Sciatic nerve (tissue), 2 donors: ENCODE results near the gene TFAM. TPM values are rescaled to one million over a fixed set of nuclear protein-coding genes. Genes with fewer than 3 reads are reported as not detected.
"Not testable (repeated sequence)": the region's sequence is repeated elsewhere in the genome, so short reads cannot be mapped to it uniquely, and the experiment has no call there.

ENCODE experiments used
- ATAC-seq: fragments of 200-7000 bp; cut with Tn5 transposase; one replicate; pipeline ENCODE4 v1.9.1; 2020; ENCODE audit warnings: mild to moderate bottlenecking, moderate library complexity
- DNase-seq: peaks from one replicate; pipeline ENCODE4 v3.0.0-alpha.2; 2020; ENCODE audit warnings: low spot score
- intact Hi-C: fragments of 100-400 bp; cut with DNase I; formaldehyde crosslinking; loops from one replicate; pipeline ENCODE4 v1.14.2; 2022
- total RNA-seq: library from RNA; stranded (reverse); fragmentation: NEBNext Ultra II Directional; extraction: Animal tissue kit (Norgen Biotek cat#: 25700); gene quantifications from one replicate; pipeline ENCODE4 v1.2.1, GENCODE V29; 2021
- donor health status: DM: no; HTN: no; CAD: no.
- donor health status: DM: no; HTN: no; CAD: no.

The TFAM gene
- total RNA-seq, 1 donor from 2014 or later: 28.1 TPM

DNA sequence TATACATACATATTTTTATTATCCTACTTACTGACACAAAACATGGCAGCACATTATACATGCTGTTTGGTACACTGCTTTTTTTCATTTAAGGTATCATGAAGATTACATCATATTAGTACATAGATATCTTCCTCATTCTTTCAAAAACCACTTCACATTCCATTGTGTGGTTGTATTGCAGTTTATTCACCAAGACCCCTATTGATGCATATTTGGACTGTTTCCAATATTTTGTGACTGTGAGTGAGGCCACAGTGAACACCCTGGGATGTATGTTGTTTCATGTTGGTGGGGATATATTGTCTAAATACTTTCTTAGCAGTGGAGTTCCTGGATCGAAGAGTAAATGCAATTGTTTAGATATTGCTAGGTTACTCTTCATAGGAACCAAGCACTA is 39.0 kb downstream of the TFAM start:
- ATAC-seq: no peak
- intact Hi-C loops: no loop called here
- no peak for DNase-seq

DNA sequence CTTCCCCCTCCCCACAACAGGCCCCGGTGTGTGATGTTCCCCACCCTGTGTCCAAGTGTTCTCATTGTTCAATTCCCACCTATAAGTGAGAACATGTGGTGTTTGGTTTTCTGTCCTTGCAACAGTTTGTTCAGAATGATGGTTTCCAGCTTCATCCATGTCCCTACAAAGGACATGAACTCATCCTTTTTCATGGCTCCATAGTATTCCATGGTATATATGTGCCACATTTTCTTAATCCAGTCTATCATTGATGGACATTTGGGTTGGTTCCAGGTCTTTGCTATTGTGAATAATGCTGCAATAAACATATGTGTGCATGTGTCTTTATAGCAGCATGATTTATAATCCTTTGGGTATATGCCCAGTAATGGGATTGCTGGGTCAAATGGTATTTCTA is 43.2 kb downstream of the TFAM start:
- DNase-seq, ATAC-seq, intact Hi-C loops: not testable (repeated sequence)

DNA sequence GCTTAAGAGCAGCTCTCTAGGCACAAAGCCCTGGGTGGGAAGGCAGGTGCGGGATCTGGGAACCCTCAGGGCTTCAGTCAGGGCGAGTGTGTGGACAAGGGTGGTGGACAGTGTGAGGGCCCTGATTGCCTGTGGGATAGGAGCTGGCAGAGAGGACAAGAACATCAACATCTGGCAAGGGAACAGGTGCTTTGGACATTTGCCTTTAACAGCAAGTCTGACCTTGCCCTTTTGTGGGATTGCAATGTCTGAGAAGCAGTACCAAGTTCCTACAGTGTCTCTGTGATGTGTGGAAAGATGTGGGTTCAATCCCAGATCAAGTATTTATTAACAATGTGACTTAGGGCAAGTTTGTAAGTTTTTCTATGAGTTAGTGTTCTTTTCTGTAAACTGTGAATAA is 46.7 kb downstream of the TFAM start:
- intact Hi-C loops: no loop called here
- DNase-seq: no peak
- ATAC-seq: peak; percentile 87

DNA sequence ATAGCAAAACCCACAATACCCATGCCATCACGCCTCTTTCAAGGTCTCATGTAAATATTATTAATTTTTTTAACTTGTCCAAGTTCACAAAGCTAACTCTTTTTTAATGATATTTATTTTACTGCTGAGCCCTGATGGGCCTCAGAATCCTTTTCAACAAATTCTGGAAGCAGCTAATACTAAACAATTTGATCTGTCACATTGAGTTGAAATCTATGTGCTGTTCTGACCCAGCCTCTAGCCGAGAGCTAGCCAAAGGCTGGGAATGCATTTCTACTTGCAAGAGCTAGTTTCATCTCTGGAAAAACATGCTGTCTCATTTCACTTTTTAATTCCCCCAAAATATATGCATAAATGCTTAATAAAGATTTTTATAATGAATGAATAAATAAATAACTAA is 47.9 kb downstream of the TFAM start:
- intact Hi-C loops: no loop called here
- no peak for DNase-seq
- no peak for ATAC-seq

DNA sequence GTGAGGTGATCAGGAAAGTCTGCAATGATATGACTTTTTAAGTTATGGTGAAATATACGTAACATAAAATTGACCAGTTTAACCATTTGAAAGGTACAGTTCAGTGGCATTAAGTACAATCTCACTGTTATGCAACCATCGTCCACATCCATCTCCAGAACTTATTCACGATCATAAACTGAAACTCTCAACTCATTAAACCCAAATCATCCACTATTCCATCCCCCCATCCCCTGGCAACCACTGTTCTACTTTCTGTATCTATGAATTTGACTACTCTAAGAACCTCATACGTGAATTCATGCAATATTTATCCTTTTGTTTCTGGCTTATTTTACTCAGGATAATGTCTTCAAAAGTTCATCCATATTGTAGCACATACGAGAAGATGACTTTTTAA is 48.4 kb downstream of the TFAM start:
- ATAC-seq (no peak), DNase-seq (no peak)
- intact Hi-C loops: no loop called here

DNA sequence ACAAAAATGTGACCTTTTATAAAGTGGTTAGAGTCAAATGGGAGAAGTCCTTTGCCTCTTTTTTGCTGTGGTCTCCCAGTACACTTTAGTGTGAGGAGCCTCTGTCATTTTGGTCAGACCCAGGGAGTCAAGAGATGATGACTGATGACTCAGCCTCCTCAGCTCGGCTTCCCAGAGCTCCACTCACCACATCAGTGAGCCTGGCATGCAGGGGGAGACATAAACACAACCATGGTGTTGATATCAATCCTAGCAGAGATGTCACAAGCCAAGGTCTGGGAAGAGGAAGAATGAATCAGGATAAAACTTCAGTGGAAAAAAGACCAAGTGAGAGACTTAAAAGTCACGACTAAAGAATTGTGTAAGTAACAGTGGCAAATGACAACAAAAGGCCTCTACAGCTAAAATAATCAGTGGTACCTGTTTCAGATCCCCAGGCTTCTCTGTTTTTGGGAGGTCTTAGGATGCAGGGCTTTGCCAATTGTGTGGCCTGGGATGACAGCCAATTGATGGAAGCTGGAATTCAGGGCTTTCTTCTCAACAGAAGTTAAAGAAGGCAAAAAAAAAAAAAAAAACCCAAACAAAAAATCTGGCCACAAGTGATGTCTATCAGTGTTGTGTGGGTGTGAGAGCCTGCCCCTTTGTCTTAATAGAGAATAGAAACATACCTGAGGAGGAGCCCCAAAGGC is 50.2 kb downstream of the TFAM start:
- peak; percentile 82 for ATAC-seq
- DNase-seq: no peak
- intact Hi-C loops: no loop called here

DNA sequence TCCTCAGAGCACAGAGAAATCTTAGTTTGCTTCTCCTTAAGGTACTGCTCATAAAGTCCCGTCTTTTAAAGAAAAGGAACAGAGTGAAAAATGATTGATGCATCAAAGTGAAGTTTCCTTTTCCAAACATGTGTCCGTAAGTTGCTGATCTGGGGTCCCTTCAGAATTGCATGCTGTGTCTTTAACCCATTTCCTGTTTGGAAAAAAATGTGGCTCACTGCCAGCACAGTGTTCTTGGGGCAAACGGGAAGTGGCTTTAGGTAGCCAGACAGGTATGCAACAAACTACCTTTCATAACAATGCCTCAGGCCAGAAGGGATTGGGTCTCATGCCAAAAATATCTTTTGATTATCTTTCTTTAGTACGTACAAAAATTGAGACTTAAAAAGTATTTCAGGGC is 50.9 kb downstream of the TFAM start:
- DNase-seq: no peak
- intact Hi-C loops: no loop called here
- ATAC-seq: no peak

DNA sequence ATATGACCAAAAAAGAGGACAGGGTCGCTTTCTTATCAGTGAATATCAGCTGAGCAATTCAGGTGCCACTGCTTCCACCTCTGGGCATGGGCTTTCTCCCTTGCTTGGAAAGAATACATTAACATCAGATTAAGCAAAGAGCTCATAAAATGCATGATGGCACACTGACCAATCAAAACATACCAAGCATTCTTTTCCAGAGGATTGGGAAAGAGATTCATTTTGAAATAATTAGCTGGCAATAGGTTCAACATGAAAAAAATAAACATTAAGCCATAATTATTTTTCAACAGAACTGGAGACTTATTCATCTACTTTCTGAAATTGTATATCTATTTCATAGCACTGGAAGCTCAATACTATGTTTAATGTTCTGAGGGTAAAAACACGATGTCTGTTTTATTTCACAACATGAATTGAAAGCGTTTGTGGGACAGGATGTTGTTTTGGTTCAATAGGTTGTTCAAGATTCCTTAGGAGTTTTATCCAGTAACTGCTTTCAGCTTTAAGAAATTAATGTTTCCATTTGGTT is 53.2 kb downstream of the TFAM start:
- DNase-seq (no peak), ATAC-seq (peak; percentile 38)
- intact Hi-C loops: no loop called here

DNA sequence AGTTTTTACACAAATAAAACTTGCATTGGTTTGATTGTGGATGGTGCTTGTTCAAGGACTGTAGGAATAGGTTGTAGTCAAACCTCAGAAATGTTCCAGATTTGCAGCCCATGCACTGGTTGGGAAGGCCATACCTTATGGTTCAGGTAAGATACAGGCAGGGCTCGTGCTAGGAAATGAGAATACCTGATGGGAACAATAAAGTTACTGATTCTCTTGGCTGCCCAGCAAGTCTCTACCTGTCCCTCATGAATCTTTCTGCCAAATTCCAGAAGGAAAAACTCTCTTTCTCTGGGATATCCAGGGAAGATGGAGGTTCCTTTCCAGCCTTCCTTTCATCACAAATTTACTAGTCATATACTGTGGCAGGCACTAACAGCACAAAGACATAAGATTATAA is 53.8 kb downstream of the TFAM start:
- intact Hi-C loops: no loop called here
- ATAC-seq: no peak
- DNase-seq: no peak

DNA sequence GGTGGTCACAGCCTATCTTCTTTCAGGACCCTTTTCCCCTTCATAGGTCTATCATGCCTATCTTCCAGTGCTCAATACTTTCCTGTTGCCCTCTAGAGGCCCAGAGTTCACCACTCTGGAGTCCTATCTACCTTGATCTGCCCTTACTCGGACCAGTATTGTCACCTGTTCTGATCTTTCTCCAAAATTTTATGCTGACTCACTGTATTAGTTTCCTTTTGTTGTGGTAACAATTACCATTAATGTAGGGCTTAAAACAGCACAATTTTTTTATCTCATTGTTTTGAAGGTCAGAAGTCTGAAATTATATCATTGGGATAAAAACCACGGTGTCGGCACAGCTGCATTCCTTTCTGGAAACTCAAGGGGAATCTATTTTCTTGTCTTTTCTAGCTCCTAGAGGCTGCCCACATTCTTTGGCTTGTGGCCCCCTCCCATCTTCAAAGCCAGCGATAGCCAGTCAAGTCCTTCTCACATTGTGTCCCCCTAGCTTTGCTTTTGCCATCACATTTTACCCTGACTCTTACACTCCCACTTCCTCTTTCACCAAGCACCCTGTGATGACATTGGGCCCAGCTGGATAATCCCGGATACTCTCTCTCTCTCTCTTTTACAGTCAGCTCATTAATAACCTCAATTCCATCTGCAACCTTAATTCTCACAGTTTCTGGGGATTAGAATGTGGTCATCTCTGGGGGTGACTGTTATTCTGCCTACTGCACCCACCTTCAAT is 54.6 kb downstream of the TFAM start:
- ATAC-seq (no peak), DNase-seq (no peak)
- intact Hi-C loops: no loop called here

DNA sequence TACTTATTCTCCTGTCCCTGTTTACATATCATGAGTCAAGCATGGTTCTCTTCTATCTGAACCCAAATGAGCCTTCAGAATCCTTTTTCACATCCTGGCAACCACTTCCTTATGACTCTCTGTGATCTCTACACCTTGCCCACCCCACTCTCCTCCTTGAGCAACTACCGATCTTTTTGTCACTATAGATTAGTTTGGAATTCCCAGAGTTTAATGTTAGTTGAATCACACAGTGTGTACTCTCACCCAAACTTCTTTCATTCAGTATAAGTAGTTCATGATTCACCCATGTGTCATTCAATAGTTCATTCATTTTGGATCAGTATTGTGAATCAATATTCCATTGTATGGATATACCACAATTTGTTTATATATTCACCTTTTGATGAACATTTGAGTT is 55.3 kb downstream of the TFAM start:
- ATAC-seq (no peak), DNase-seq (no peak)
- intact Hi-C loops: no loop called here

DNA sequence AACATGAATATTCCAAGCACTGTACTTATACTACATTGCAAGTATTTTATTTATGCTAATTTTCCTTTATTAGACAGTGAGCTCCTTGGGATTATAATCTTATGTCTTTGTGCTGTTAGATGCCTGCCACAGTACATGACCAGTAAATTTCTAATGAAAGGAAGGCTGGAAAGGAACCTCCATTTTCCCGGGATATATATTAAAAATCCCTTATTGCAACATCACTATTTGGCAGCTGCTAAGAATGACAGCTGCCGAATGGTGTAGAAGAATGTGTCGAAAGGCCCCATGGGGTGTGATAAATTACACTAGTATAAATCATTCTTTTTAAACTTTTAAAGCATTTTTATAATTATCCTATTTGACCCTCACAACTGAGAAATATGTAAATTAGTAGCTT is 59.1 kb downstream of the TFAM start:
- DNase-seq (no peak), ATAC-seq (no peak)
- intact Hi-C loops: no loop called here

DNA sequence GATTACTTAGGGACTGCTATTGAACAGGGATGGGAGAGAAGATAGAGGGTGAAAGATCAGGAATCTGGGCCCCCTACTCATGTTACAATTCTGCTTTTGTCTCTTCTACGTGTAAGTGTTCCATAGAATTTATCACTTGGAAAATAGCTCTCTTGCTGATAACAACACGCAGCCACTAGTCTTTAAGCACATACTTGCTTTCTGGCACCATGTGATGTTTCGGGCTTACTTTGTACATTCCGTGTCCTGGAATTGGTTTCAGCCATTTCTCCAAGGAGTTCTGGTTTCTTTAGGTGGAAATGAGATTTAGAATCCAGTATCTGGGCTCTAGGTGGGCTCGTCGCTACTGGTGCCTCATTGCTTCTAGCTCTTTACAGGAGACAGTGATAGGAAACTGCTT is 59.7 kb downstream of the TFAM start:
- ATAC-seq: no peak
- intact Hi-C loops: no loop called here
- DNase-seq: no peak

DNA sequence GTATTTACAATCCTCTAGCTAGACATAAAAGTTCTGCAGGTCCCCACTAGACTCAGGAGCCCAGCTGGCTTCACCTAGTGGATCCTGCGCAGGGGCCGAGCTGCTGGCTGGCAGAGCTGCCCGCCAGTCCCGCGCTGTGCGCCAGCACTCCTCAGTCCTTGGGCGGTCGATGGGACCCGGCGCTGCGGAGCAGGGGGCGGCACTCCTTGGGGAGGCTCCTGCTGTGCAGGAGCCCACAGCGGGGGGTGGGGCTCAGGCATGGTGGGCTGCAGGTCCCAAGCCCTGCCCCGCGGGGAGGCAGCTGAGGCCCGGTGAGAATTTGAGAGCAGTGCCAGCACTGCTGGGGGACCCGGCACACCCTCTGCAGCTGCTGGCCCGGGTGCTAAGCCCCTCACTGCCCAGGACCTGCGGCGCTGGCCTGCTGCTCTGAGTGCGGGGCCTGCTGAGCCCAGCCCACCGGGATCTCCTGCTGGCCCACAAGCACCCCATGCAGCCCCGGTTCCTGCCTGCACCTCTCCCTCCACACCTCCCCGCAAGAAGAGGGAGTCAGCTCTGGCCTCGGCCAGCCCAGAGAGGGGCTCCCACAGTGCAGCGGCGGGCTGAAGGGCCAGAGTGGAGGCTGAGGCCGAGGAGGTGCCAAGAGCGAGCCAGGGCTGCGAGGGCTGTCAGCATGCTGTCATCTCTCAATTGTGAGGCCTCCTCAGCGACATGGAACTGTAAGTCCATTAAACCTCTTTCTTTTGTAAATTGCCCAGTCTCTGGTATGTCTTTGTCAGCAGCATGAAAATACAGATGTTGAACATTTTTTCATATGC is 63.1 kb downstream of the TFAM start:
- ATAC-seq: no peak
- no peak for DNase-seq
- intact Hi-C loops: no loop called here

Other genes with a start within 250 kb of the TFAM start
- gene IPMK, start 117.5 kb upstream of the TFAM start, total RNA-seq: 7.2 TPM
- 16.1 TPM for gene CISD1, start 116.2 kb upstream of the TFAM start, total RNA-seq
- gene UBE2D1, start 50.4 kb upstream of the TFAM start, total RNA-seq: 16.8 TPM
- 42.1 TPM for gene BICC1, start 127.5 kb downstream of the TFAM start, total RNA-seq